C4-2B (cell line): ENCODE measurements around the gene ZFP64.

Experiments
- ZFX ChIP-seq: fragments of 450-650 bp; IDR thresholded peaks from 2 replicates; pipeline ENCODE4 v1.6.1; 2017
- TF ChIP-seq, protein P1 (sequence below): fragments of 450-650 bp; conservative IDR thresholded peaks from 2 replicates; pipeline ENCODE4 v1.5.1; 2017; ENCODE audit warnings: mild to moderate bottlenecking

DNA sequence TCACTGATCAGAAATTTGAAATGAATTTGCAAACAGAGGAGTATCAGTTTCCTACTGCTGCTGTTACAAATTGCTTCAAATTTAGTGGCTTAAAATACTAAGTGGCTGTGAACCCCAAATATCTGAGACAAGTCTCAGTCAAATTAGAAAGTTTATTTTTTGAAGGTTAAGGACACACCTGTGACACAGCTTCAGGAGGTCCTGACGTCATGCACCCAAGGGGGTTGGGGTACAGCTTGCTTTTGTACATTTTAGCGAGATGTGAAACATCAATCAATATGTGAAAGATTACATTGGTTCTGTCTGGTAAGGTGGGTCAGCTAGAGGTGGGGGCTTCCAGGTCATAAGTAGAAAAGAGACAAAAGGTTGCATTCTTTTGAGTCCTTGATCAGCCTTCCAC lies 21.4 kb upstream of the ZFP64 start:
- TF ChIP-seq, protein P1, sequence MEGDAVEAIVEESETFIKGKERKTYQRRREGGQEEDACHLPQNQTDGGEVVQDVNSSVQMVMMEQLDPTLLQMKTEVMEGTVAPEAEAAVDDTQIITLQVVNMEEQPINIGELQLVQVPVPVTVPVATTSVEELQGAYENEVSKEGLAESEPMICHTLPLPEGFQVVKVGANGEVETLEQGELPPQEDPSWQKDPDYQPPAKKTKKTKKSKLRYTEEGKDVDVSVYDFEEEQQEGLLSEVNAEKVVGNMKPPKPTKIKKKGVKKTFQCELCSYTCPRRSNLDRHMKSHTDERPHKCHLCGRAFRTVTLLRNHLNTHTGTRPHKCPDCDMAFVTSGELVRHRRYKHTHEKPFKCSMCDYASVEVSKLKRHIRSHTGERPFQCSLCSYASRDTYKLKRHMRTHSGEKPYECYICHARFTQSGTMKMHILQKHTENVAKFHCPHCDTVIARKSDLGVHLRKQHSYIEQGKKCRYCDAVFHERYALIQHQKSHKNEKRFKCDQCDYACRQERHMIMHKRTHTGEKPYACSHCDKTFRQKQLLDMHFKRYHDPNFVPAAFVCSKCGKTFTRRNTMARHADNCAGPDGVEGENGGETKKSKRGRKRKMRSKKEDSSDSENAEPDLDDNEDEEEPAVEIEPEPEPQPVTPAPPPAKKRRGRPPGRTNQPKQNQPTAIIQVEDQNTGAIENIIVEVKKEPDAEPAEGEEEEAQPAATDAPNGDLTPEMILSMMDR, result no peak
- no peak for TF ChIP-seq ZFX
